GM11168 (cell line): ENCODE results near the gene PCGF6.
"Not testable (repeated sequence)": the region's sequence is repeated elsewhere in the genome, so short reads cannot be mapped to it uniquely, and the experiment has no call there.

Source experiments
- in situ Hi-C: fragments of 300-500 bp; cut with MboI; formaldehyde crosslinking; loops from one replicate; pipeline ENCODE4 v1.12.0; 2022; ENCODE audit warnings: low sequenced_read_pairs; ENCODE audit not compliant: unreplicated experiment

The PCGF6 gene

GRCh38 chr10:103262229-103262628, 88.7 kb downstream of the PCGF6 start:
- in situ Hi-C loops = no loop called here

- in situ Hi-C loops = no loop called here
These were observed 91.0 kb downstream of the PCGF6 start for GRCh38 chr10:103259989-103260388.

- in situ Hi-C loops = not testable (repeated sequence)
These were observed 92.0 kb downstream of the PCGF6 start for GRCh38 chr10:103258928-103259327.

GRCh38 chr10:103257812-103258211, 93.1 kb downstream of the PCGF6 start:
- in situ Hi-C loops = no loop called here

GRCh38 chr10:103256613-103257012, 94.3 kb downstream of the PCGF6 start:
- in situ Hi-C loops = no loop called here

- in situ Hi-C loops = no loop called here
These were observed 96.2 kb downstream of the PCGF6 start for GRCh38 chr10:103254538-103255325.

GRCh38 chr10:103254113-103254512, 96.8 kb downstream of the PCGF6 start:
- in situ Hi-C loops = no loop called here
